ENCODE results near the gene NCOA7.

Gene NCOA7

DNA sequence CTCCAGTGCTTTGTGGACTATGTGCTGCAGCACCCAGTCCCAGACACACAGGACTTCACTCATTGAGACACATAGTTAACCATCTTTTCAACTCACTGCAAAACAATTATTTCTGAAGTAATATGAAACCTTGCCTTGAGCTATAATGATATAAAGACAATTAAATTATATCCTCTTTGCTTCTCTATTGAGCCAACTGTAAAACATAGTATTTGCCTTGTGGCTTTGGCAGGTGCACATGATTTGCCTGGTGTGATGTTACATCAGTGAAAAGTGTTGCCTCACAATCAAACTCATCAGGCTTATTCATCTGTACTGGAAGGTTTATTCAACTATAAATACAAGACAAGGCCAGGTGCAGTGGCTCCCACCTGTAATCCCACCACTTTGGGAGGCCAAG is 80.6 kb downstream of the NCOA7 start:
- TF ChIP-seq, protein P1, sequence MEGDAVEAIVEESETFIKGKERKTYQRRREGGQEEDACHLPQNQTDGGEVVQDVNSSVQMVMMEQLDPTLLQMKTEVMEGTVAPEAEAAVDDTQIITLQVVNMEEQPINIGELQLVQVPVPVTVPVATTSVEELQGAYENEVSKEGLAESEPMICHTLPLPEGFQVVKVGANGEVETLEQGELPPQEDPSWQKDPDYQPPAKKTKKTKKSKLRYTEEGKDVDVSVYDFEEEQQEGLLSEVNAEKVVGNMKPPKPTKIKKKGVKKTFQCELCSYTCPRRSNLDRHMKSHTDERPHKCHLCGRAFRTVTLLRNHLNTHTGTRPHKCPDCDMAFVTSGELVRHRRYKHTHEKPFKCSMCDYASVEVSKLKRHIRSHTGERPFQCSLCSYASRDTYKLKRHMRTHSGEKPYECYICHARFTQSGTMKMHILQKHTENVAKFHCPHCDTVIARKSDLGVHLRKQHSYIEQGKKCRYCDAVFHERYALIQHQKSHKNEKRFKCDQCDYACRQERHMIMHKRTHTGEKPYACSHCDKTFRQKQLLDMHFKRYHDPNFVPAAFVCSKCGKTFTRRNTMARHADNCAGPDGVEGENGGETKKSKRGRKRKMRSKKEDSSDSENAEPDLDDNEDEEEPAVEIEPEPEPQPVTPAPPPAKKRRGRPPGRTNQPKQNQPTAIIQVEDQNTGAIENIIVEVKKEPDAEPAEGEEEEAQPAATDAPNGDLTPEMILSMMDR (IDR thresholded peaks at IDR 0.05), result no peak
- no peak for TF ChIP-seq ZFX (IDR thresholded peaks at IDR 0.05; ENCODE audit: borderline replicate concordance)
- H3K27ac ChIP-seq, result no peak overlapping the region

DNA sequence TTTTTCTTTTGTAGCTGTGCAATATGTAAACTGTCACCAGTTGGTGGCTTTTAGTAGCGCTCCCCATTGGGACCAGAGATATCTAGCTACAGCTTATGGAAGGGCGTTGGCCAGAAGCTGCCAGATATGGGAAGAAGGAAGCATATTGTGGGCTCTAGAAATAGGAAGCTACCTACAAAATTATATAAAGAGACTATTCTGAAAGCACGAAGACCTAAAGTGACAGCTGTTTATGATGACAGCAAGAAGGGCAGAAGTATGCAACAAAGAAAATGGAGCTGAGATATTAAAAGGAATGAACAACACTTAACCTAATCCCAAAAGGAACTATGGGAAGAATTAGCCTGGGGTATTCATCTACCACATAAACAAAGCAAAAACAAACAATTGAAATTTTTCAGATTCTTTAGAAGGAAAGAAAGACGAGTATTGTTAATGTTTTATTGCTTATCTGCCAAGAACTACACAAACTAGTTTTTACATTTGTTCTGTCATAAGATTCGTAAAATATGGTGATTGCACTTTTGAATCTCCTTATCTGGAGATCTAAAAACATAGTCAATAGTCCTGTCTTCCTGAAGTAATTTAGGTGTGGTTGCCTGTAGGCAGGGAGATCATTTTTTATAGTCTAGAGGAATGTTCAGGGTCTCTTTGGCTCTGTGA is 81.6 kb downstream of the NCOA7 start:
- TF ChIP-seq, protein P1 (IDR thresholded peaks at IDR 0.05), result no peak
- TF ChIP-seq ZFX (IDR thresholded peaks at IDR 0.05; ENCODE audit: borderline replicate concordance), result no peak
- peak overlapping the region; percentile 14; the same call in 1 of the 2 replicates for H3K27ac ChIP-seq

DNA sequence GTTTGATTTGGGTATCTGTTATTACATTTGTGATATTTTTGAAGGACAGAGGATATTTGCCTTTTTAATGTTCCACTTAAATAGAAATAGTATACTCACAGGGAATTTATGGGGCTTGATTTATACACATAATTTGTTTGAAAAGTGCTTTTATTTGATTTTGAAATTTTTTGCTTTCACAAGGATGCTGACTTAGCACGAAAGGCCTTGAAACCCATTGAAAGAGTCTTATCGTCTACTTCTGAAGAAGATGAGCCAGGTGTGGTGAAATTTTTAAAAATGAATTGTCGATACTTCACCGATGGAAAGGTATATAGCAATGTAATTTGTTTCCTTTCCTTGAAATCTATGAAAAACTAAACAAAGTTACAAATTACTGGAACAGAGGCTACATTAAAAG is 91.5 kb downstream of the NCOA7 start:
- TF ChIP-seq, protein P1 (IDR thresholded peaks at IDR 0.05), result no peak
- TF ChIP-seq ZFX (IDR thresholded peaks at IDR 0.05; ENCODE audit: borderline replicate concordance), result no peak
- no peak overlapping the region for H3K27ac ChIP-seq

DNA sequence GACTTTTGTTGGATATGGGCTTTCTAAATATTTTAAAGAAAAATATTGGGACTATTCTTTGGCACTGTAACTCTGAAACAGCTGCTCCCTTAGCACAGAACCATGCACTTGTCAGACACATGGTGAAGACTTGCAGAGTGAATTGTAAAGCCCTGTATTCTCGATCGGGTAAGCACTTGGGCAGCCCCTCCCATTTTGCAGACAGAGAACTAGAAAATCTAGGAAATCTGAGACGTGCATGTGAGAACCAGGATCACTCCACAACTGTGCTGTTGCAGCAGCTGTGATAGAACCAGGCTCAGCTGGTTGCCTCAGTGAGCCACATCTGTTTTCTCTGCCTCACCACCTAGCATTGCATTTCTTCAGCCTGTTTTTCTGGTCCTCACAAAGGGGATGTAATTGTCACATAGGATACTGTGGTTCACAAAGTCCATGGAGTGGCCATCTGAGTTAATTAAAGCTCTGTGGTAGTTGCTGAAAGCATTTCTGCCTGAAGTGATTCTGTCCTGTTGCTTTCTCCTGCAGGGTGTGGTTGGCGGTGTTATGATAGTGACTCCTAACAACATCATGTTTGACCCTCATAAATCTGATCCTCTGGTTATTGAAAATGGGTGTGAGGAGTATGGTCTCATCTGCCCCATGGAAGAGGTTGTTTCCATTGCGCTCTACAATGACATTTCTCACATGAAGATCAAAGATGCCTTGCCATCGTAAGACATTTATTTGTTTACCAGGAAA is 94.0 kb downstream of the NCOA7 start:
- TF ChIP-seq, protein P1 (IDR thresholded peaks at IDR 0.05), result no peak
- TF ChIP-seq ZFX (IDR thresholded peaks at IDR 0.05; ENCODE audit: borderline replicate concordance), result no peak
- no peak overlapping the region for H3K27ac ChIP-seq

DNA sequence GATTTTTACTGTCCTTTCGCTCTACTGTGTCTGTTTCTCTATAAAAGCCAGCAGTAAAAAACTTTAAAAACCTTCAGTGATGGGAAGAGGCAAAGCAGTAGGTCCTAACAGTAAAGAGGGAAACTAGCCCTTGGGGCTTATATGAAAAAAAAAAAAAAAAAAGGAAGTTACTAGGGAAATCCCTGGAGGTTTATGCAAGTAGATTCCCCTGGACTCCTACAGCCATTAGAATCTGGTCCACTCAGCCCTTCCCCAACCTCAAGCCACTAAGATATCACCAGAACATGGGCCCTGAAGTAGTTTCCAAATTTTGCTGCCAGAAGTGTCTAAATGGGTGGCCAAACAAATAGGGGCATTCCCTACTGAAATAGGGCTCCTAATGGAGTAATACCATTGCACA is 95.3 kb downstream of the NCOA7 start:
- TF ChIP-seq, protein P1 (IDR thresholded peaks at IDR 0.05), result no peak
- TF ChIP-seq ZFX (IDR thresholded peaks at IDR 0.05; ENCODE audit: borderline replicate concordance), result no peak
- H3K27ac ChIP-seq, result no peak overlapping the region

DNA sequence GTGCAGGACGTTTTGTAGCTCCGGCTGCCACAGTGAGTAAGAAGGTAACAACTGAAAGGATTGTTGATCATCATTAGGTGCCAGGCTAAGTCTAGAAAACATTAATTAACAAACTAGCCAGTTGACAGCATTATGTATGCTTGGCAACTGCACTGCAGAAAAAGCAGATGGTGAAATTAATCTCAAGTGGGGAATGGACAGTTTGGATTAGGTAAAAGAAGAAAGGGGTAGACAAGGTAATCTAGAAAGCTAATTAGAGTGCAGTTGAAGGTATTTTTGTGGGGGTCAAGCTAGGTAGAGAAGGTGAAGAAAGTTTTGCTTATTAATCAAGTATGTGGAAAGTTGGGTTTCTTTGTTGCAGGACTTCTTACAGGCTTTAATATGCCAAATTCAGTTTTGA is 96.2 kb downstream of the NCOA7 start:
- no peak overlapping the region for H3K27ac ChIP-seq
- TF ChIP-seq, protein P1 (IDR thresholded peaks at IDR 0.05), result no peak
- TF ChIP-seq ZFX (IDR thresholded peaks at IDR 0.05; ENCODE audit: borderline replicate concordance), result no peak

DNA sequence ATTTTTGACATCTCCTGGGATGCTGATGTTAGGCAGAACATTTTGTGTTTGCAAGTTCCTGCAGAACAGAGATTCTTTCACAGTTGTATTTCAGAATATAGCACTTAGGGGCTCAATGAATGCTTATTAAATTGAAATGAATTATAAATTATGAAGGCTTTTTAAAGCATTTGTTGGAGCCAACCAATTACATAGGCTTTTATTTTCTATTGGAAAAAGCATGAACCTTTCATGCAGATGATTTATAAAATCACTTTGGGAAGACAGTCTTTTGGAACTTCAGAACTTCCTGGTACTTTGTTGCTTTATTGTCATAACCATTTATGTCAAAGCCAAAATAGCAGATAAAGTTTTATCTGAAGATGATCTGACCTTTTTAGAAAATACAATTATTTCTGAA is 96.6 kb downstream of the NCOA7 start:
- no peak overlapping the region for H3K27ac ChIP-seq
- TF ChIP-seq, protein P1 (IDR thresholded peaks at IDR 0.05), result no peak
- TF ChIP-seq ZFX (IDR thresholded peaks at IDR 0.05; ENCODE audit: borderline replicate concordance), result no peak

Measured in 22Rv1 (cell line).